Osteocyte (in vitro differentiated cells): Measurements from ENCODE around the gene AFF3. TPM values are rescaled to one million over a fixed set of nuclear protein-coding genes. Genes with fewer than 3 reads are reported as not detected.
A peak's percentile ranks its signal among the peaks of the same experiment; 100 is the strongest.

Source experiments
- DNase-seq: peaks from one replicate; pipeline ENCODE4 v3.0.0; 2021; ENCODE audit warnings: mixed read lengths; ENCODE audit not compliant: unreplicated experiment; ENCODE audit errors: extremely low spot score
- H3K27ac Mint-ChIP-seq: one replicate; pipeline ENCODE4 v1.8.0; 2021; ENCODE audit warnings: mild to moderate bottlenecking, mixed read lengths; ENCODE audit not compliant: unreplicated experiment
- H3K27me3 Mint-ChIP-seq: one replicate; pipeline ENCODE4 v1.8.0; 2021; ENCODE audit warnings: mixed read lengths; ENCODE audit not compliant: unreplicated experiment
- H3K36me3 Mint-ChIP-seq: one replicate; pipeline ENCODE4 v1.8.0; 2021; ENCODE audit warnings: mixed read lengths; ENCODE audit not compliant: unreplicated experiment
- H3K4me1 Mint-ChIP-seq: one replicate; pipeline ENCODE4 v1.8.0; 2021; ENCODE audit warnings: mixed read lengths; ENCODE audit not compliant: unreplicated experiment
- H3K4me3 Mint-ChIP-seq: one replicate; pipeline ENCODE4 v1.8.0; 2021; ENCODE audit warnings: mild to moderate bottlenecking, moderate library complexity, mixed read lengths; ENCODE audit not compliant: unreplicated experiment
- H3K9me3 Mint-ChIP-seq: one replicate; pipeline ENCODE4 v1.8.0; 2021; ENCODE audit warnings: mixed read lengths; ENCODE audit not compliant: unreplicated experiment
- total RNA-seq: library from RNA; stranded (reverse); gene quantifications from 2 replicates; pipeline ENCODE4 v1.2.1, GENCODE V29; 2021
- TF ChIP-seq, protein P1 (sequence below): fragments of 200-600 bp; sonication (generic); IDR thresholded peaks from 2 replicates; pipeline ENCODE4 v1.5.0; 2021; ENCODE audit warnings: antibody characterized with exemption, mild to moderate bottlenecking, moderate library complexity

The AFF3 gene
- total RNA-seq, 1 donor from 2014 or later = 248 TPM

DNA sequence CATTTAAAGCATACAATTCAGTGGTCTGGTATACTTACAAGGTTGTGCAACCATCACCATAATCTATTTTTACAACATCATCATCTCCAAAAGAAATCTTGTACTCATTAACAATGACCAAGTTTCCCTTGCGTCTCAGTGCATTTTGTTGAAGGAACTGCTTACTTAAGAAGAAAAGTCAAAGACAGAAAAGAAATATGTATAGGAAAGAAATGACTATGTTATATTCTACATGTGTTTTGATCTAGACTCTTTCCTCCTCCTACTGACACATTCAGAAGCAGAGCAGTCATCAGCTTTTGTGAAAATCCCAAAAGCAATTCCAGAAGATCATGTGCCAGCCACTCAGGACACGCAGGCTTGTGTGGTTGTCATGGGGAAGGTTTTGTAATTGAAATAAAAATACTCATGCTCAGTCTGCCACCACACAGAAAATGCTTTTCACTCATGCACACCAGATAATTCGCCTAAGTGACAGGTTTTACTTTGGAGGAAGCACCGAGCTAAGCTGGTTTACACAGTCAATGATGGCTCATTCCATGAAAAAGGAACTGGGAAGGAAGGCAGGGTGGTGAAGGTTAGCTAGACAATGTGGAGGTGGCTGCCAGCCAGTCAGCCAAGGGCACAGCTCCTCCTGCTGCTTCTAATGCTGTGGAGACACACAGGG lies 494.1 kb downstream of the AFF3 start:
- Mint-ChIP-seq H3K9me3 (no peaks in the 10 kb centered on the region), H3K27ac (peak overlapping the region; percentile 73), H3K4me3 (no peak overlapping the region), H3K4me1 (peaks cover 36% of the 10 kb centered on the region), H3K27me3 (no peaks in the 10 kb centered on the region), H3K36me3 (peaks cover 56% of the 10 kb centered on the region)
- TF ChIP-seq, protein P1, sequence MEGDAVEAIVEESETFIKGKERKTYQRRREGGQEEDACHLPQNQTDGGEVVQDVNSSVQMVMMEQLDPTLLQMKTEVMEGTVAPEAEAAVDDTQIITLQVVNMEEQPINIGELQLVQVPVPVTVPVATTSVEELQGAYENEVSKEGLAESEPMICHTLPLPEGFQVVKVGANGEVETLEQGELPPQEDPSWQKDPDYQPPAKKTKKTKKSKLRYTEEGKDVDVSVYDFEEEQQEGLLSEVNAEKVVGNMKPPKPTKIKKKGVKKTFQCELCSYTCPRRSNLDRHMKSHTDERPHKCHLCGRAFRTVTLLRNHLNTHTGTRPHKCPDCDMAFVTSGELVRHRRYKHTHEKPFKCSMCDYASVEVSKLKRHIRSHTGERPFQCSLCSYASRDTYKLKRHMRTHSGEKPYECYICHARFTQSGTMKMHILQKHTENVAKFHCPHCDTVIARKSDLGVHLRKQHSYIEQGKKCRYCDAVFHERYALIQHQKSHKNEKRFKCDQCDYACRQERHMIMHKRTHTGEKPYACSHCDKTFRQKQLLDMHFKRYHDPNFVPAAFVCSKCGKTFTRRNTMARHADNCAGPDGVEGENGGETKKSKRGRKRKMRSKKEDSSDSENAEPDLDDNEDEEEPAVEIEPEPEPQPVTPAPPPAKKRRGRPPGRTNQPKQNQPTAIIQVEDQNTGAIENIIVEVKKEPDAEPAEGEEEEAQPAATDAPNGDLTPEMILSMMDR = no peak
- DNase-seq = no peak

GRCh38 chr2:99645960-99646359 lies 496.4 kb downstream of the AFF3 start:
- no peak for DNase-seq
- peak overlapping the region; percentile 2 for H3K27ac Mint-ChIP-seq
- TF ChIP-seq, protein P1 = no peak
- H3K4me3 Mint-ChIP-seq = no peak overlapping the region
- H3K36me3 Mint-ChIP-seq = peaks cover 52% of the 10 kb centered on the region
- H3K4me1 Mint-ChIP-seq = peaks cover 19% of the 10 kb centered on the region
- no peaks in the 10 kb centered on the region for H3K9me3 Mint-ChIP-seq
- no peaks in the 10 kb centered on the region for H3K27me3 Mint-ChIP-seq

DNA sequence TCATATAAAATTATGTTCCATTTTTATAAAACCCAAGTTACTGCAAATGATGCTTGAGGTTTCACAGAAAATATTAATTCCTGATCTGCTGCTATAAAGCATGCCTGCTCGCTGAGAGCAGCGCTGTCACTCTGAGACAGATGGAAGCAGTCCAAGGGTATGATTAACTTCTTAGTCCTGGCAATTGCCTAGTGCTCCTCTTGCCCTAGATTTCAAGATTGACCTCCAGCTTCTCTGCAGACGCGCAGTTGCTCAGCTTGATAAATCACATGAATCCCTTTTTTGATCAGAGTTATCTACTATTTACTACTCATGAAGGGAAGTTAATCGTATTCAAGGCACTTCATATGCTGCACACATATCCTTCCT lies 498.0 kb downstream of the AFF3 start:
- Mint-ChIP-seq H3K4me1 (peaks cover 24% of the 10 kb centered on the region), H3K9me3 (no peaks in the 10 kb centered on the region), H3K36me3 (peaks cover 50% of the 10 kb centered on the region), H3K27me3 (no peaks in the 10 kb centered on the region), H3K27ac (no peak overlapping the region), H3K4me3 (no peak overlapping the region)
- no peak for DNase-seq
- TF ChIP-seq, protein P1 = no peak

DNA sequence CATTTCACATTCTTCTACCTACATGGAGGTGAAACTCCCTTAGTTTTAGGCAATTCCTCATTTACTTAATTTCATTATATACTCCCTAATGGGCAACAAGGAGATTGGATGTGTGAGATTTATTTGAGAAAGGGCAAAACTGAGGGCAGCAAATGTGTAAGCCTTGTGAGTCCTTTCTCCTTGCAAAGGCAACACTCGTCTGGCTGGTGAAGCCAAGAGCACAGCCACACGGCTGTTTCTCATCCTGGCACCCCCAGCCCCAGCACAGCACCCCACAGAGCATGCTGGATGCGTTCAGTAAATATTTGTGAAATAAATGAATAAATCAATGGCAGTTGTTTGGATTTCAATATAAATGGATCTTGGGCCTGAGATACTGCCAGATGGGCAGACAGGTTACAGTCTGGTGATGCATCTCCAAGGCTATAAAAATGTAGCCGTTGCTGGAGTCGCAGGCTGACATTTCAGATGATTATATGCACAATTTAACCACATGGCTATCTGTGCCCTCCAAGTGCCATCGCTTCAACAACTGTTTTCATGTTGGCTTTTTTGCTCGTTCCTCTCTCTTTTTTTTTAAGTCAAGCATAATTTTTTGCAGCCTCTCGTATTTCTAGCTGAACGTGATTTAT lies 498.5 kb downstream of the AFF3 start:
- no peak for DNase-seq
- Mint-ChIP-seq H3K27ac (no peak overlapping the region), H3K27me3 (no peaks in the 10 kb centered on the region), H3K36me3 (peaks cover 45% of the 10 kb centered on the region), H3K9me3 (no peaks in the 10 kb centered on the region), H3K4me1 (peaks cover 20% of the 10 kb centered on the region), H3K4me3 (no peak overlapping the region)
- TF ChIP-seq, protein P1 = no peak

GRCh38 chr2:99641999-99642398 lies 500.4 kb downstream of the AFF3 start:
- no peak for DNase-seq
- Mint-ChIP-seq H3K27me3 (no peaks in the 10 kb centered on the region), H3K27ac (no peak overlapping the region), H3K4me1 (peaks cover 15% of the 10 kb centered on the region), H3K4me3 (no peak overlapping the region), H3K36me3 (peaks cover 30% of the 10 kb centered on the region), H3K9me3 (no peaks in the 10 kb centered on the region)
- TF ChIP-seq, protein P1 = no peak
